ENCODE results near the gene TEX26.

GRCh38 chr13:30936971-30937370, 4.5 kb downstream of the TEX26 start:
- TF ChIP-seq EP300 (conservative IDR thresholded peaks at IDR 0.05; ENCODE audit: poor library complexity, severe bottlenecking) (no peak), CTCF (IDR thresholded peaks at IDR 0.05; ENCODE audit: poor library complexity, severe bottlenecking) (no peak), EZH2 (IDR thresholded peaks at IDR 0.05; ENCODE audit: borderline replicate concordance, insufficient read depth, low read length, poor library complexity, severe bottlenecking) (no peak), POLR2AphosphoS5 (IDR thresholded peaks at IDR 0.05) (no peak)
